NT2/D1 (cell line): Measurements from ENCODE around the gene ONECUT3.

Experiments used
- DNase-seq: peaks from one replicate; pipeline ENCODE4 v3.0.0-alpha.2; 2011; ENCODE audit warnings: low read depth, low spot score
- H3K27me3 ChIP-seq: 2 replicates; pipeline ENCODE4 v1.6.0; 2011; ENCODE audit warnings: mild to moderate bottlenecking; ENCODE audit not compliant: insufficient read length, insufficient read depth
- H3K36me3 ChIP-seq: 2 replicates; pipeline ENCODE4 v1.6.1; 2011; ENCODE audit warnings: mild to moderate bottlenecking, low read length, mixed read lengths; ENCODE audit not compliant: insufficient read depth, insufficient read length
- H3K4me1 ChIP-seq: 2 replicates; pipeline ENCODE4 v1.5.1; 2011; ENCODE audit not compliant: insufficient read depth, insufficient read length
- H3K4me3 ChIP-seq: 2 replicates; pipeline ENCODE4 v1.5.1; 2011; ENCODE audit warnings: low read depth; ENCODE audit not compliant: insufficient read length
- H3K9ac ChIP-seq: 2 replicates; pipeline ENCODE4 v1.6.0; 2011; ENCODE audit warnings: low read depth; ENCODE audit not compliant: insufficient read length
- H3K9me3 ChIP-seq: 2 replicates; pipeline ENCODE4 v1.5.1; 2011; ENCODE audit warnings: mild to moderate bottlenecking, low read length; ENCODE audit not compliant: insufficient read depth
- SUZ12 ChIP-seq: IDR thresholded peaks from 2 replicates; pipeline ENCODE4 v1.6.1; 2011; ENCODE audit not compliant: insufficient read length, insufficient read depth; ENCODE audit errors: extremely low read depth
- YY1 ChIP-seq: IDR thresholded peaks from 2 replicates; pipeline ENCODE4 v1.6.1; 2011; ENCODE audit not compliant: insufficient read length, insufficient read depth
- ZNF274 ChIP-seq: IDR thresholded peaks from 2 replicates; pipeline ENCODE4 v1.6.1; 2011; ENCODE audit warnings: mild to moderate bottlenecking, low read depth, low read length

Gene ONECUT3

GRCh38 chr19:1717200-1717969, 35.9 kb upstream of the ONECUT3 start:
- no peak for DNase-seq
- no peak overlapping the region for H3K9ac ChIP-seq
- TF ChIP-seq ZNF274, result no peak
- TF ChIP-seq SUZ12, result no peak
- no peak for TF ChIP-seq YY1

GRCh38 chr19:1717970-1718264, 35.4 kb upstream of the ONECUT3 start:
- peaks cover 40% of the 10 kb centered on the region for H3K27me3 ChIP-seq
- no peak for TF ChIP-seq YY1
- TF ChIP-seq ZNF274, result no peak
- no peak for TF ChIP-seq SUZ12
- DNase-seq, result no peak
- H3K9ac ChIP-seq, result no peak overlapping the region
- H3K36me3 ChIP-seq, result no peaks in the 10 kb centered on the region
- no peaks in the 10 kb centered on the region for H3K9me3 ChIP-seq
- H3K4me3 ChIP-seq, result no peak overlapping the region
- H3K4me1 ChIP-seq, result peaks cover 2% of the 10 kb centered on the region

More at GRCh38 chr19:1717200-1717969, 35.9 kb upstream of the ONECUT3 start:
- Histone ChIP-seq H3K4me3 (no peak overlapping the region), H3K4me1 (peaks cover 2% of the 10 kb centered on the region), H3K36me3 (no peaks in the 10 kb centered on the region), H3K27me3 (peaks cover 40% of the 10 kb centered on the region), H3K9me3 (no peaks in the 10 kb centered on the region)

- H3K9me3 ChIP-seq, result no peaks in the 10 kb centered on the region
- peak overlapping the region; percentile 45 for H3K4me3 ChIP-seq
- no peaks in the 10 kb centered on the region for H3K36me3 ChIP-seq
- peak overlapping the region; percentile 72 for H3K9ac ChIP-seq
- DNase-seq, result no peak
- TF ChIP-seq YY1 (no peak), SUZ12 (no peak), ZNF274 (no peak)
- peaks cover 2% of the 10 kb centered on the region for H3K4me1 ChIP-seq
- peaks cover 40% of the 10 kb centered on the region for H3K27me3 ChIP-seq
Measured at GRCh38 chr19:1718420-1719291, 34.6 kb upstream of the ONECUT3 start.

GRCh38 chr19:1719519-1719918, 33.8 kb upstream of the ONECUT3 start:
- DNase-seq, result no peak
- TF ChIP-seq YY1 (no peak), SUZ12 (no peak), ZNF274 (no peak)
- peaks cover 40% of the 10 kb centered on the region for H3K27me3 ChIP-seq

GRCh38 chr19:1720237-1720636, 33.1 kb upstream of the ONECUT3 start:
- DNase-seq, result no peak
- peak overlapping the region; percentile 33 for H3K9ac ChIP-seq
- peaks cover 2% of the 10 kb centered on the region for H3K4me1 ChIP-seq
- H3K27me3 ChIP-seq, result peaks cover 43% of the 10 kb centered on the region
- no peak overlapping the region for H3K4me3 ChIP-seq
- no peaks in the 10 kb centered on the region for H3K36me3 ChIP-seq
- H3K9me3 ChIP-seq, result no peaks in the 10 kb centered on the region
- no peak for TF ChIP-seq SUZ12
- TF ChIP-seq ZNF274, result no peak
- no peak for TF ChIP-seq YY1

More at GRCh38 chr19:1719519-1719918, 33.8 kb upstream of the ONECUT3 start:
- Histone ChIP-seq H3K9me3 (no peaks in the 10 kb centered on the region), H3K4me3 (no peak overlapping the region), H3K9ac (no peak overlapping the region), H3K4me1 (peaks cover 2% of the 10 kb centered on the region), H3K36me3 (no peaks in the 10 kb centered on the region)

- TF ChIP-seq SUZ12 (no peak), ZNF274 (no peak), YY1 (no peak)
- no peaks in the 10 kb centered on the region for H3K36me3 ChIP-seq
- peak overlapping the region; percentile 50 for H3K4me3 ChIP-seq
- peaks cover 3% of the 10 kb centered on the region for H3K4me1 ChIP-seq
- DNase-seq, result no peak
- no peaks in the 10 kb centered on the region for H3K9me3 ChIP-seq
- peaks cover 27% of the 10 kb centered on the region for H3K27me3 ChIP-seq
- peak overlapping the region; percentile 79 for H3K9ac ChIP-seq
Measured at GRCh38 chr19:1725100-1726064, 27.9 kb upstream of the ONECUT3 start.
